Uterus (tissue), 4 donors: ENCODE data around the gene NCAPG. TPM values are rescaled to one million over a fixed set of nuclear protein-coding genes. Genes with fewer than 3 reads are reported as not detected.
A peak's percentile ranks its signal among the peaks of the same experiment; 100 is the strongest.

Experiments used
- DNase-seq, 2 donors: peaks; one replicate each; pipeline ENCODE4 v3.0.0-alpha.2; 2019 to 2020
- H3K27ac ChIP-seq, 2 donors: fragments of 200-600 bp; sonication (generic); 1 replicate in 1 of 2; 2 replicates in 1 of 2; pipeline ENCODE4 v1.5.1; 2016 to 2018
- H3K27me3 ChIP-seq, 2 donors: fragments of 200-600 bp; sonication (generic); one replicate each; pipeline ENCODE4 v1.5.1; 2018 to 2019; ENCODE audit warnings: control low read depth in 1 of 2
- H3K36me3 ChIP-seq, 2 donors: fragments of 200-600 bp; sonication (generic); one replicate each; pipeline ENCODE4 v1.5.1; 2019; ENCODE audit warnings: control low read depth in 1 of 2
- H3K4me1 ChIP-seq, 2 donors: fragments of 200-600 bp; sonication (generic); one replicate each; pipeline ENCODE4 v1.5.1; 2018 to 2019; ENCODE audit warnings: control low read depth in 1 of 2
- H3K4me3 ChIP-seq, 2 donors: fragments of 200-600 bp; sonication (generic); 1 replicate in 1 of 2; 2 replicates in 1 of 2; pipeline ENCODE4 v1.5.1; 2018 to 2019; ENCODE audit warnings: mild to moderate bottlenecking in 1 of 2
- H3K9me3 ChIP-seq, 2 donors: fragments of 200-600 bp; sonication (generic); one replicate each; pipeline ENCODE4 v1.5.1; 2019; ENCODE audit warnings: control low read depth in 1 of 2
- POLR2A ChIP-seq, 2 donors: fragments of 450-650 bp; IDR thresholded peaks; one replicate each; pipeline ENCODE4 v1.6.1; 2016; ENCODE audit warnings: antibody characterized with exemption in 2 of 2, mild to moderate bottlenecking in 1 of 2, moderate library complexity in 1 of 2
- intact Hi-C: fragments of 100-400 bp; cut with DNase I; formaldehyde crosslinking; loops from one replicate; pipeline ENCODE4 v1.15.1; 2023; ENCODE audit warnings: low total_unique reads
- total RNA-seq, 4 donors: library from RNA; depleted of rRNA in 3 of 4; stranded (reverse); fragments of >200 nt in 3 of 4; gene quantifications; one replicate each; pipeline versions ENCODE4 v1.1.0 to v1.2.4, GENCODE V29; 2014 to 2023
- TF ChIP-seq, protein P1 (sequence below), 4 experiments: fragments of 200-600 bp in 2 of 4; fragments of 450-650 bp in 2 of 4; sonication (generic) in 2 of 4; IDR thresholded peaks; one replicate each; pipeline ENCODE4 v1.5.1; 2016 to 2019; ENCODE audit warnings: antibody characterized with exemption in 4 of 4, mild to moderate bottlenecking in 2 of 4, moderate library complexity in 1 of 4
- donor health status: DM: yes; HTN: yes; CAD: no.

The NCAPG gene
- total RNA-seq, 4 donors from 2014 or later: 2.9 to 36.2 TPM; not detected in 2

DNA sequence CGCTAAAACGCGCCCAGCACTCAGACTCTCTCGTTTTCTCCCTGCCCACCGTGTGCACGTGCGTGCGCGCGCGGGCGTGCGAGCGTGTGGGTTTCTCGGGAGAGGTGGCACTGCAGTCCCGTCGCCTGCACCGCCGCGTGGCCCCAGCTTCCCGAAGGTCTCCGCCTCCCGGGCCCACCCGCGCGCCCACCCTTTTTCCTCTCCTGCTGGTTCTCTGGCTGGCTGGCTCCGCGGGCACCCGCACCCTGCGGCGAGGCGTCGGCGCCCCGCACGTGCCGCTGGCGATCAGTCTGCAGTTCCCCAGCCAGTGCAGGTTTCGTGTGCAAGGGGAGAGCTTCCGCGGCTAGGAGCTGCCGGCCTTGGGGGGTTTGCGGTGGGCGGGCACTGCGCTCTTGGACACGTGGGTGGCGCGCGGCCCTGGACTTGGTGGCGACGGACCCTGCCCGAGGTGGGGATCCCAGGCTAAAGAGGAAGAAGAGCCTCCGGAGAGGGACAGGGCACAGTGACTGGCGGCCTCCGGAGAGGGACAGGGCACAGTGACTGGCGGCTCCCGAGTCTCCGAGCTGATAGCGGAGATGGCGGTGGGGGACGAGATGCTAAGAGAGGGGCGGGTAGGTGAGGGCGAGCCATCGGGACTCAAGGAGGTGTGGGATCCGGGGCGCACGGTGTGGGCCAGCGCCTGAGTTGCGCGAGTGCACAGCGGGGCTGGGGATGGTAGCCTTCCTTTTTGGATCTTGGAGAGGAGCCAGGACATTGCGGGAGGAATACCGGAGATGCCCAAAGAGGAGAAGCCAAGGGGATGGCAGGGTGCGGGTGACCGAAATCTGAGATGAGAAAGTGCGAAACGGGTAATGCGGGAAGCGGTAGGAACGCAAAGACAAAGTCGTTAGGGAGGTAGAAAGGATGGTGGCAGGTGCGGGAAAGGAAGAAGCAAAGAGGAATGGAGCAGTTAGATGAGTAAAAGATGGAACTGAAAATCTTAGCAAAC is 29.2 kb upstream of the NCAPG start, which contains the start of gene FAM184B:
Gene FAM184B, minus strand, starts transcription at position 322 of the 988 bp plus-strand sequence. CDS start 322 bp downstream, outside the sequence.
- H3K9me3 ChIP-seq: no peaks in the 10 kb centered on the region
- H3K4me3 ChIP-seq: peak within 1 kb of the TSS in 1 of 2 donors; percentile 1
- H3K4me1 ChIP-seq: peaks cover 0 to 10% of the 10 kb centered on the region in 2 donors
- DNase-seq: no peak
- TF ChIP-seq POLR2A (IDR thresholded peaks at IDR 0.05): no peak
- TF ChIP-seq, protein P1, sequence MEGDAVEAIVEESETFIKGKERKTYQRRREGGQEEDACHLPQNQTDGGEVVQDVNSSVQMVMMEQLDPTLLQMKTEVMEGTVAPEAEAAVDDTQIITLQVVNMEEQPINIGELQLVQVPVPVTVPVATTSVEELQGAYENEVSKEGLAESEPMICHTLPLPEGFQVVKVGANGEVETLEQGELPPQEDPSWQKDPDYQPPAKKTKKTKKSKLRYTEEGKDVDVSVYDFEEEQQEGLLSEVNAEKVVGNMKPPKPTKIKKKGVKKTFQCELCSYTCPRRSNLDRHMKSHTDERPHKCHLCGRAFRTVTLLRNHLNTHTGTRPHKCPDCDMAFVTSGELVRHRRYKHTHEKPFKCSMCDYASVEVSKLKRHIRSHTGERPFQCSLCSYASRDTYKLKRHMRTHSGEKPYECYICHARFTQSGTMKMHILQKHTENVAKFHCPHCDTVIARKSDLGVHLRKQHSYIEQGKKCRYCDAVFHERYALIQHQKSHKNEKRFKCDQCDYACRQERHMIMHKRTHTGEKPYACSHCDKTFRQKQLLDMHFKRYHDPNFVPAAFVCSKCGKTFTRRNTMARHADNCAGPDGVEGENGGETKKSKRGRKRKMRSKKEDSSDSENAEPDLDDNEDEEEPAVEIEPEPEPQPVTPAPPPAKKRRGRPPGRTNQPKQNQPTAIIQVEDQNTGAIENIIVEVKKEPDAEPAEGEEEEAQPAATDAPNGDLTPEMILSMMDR (IDR thresholded peaks at IDR 0.05): no peak
- peaks cover 0 to 5% of the 10 kb centered on the region in 2 donors for H3K27me3 ChIP-seq
- intact Hi-C loops: no loop called here
- no peak within 1 kb of the TSS for H3K27ac ChIP-seq
- H3K36me3 ChIP-seq: no peaks in the 10 kb centered on the region

DNA sequence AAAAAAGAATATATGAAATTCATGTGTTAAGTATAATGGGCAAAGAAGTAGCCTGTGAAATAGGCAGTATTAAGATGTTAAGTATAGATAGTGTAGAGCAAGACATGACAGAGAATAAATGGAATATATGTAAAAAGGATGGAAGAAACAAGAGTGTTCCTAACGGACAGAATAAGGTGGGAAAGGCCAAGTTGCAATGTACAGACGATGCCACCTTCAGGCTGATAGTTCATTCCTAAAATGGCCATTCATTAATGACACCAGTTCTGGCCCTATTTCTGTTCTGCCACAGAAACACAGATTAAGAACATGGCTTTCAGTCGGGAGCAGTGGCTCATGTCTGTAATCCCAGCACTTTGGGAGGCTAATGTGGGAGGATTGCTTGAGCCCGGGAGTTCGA is 24.9 kb upstream of the NCAPG start:
- Histone ChIP-seq H3K36me3 (no peaks in the 10 kb centered on the region), H3K4me1 (peaks cover 0 to 8% of the 10 kb centered on the region in 2 donors), H3K27ac (no peak overlapping the region), H3K4me3 (no peak overlapping the region), H3K27me3 (peaks cover 0 to 5% of the 10 kb centered on the region in 2 donors), H3K9me3 (no peaks in the 10 kb centered on the region)
- no peak for DNase-seq
- intact Hi-C loops: no loop called here
- TF ChIP-seq POLR2A (IDR thresholded peaks at IDR 0.05): no peak
- TF ChIP-seq, protein P1 (IDR thresholded peaks at IDR 0.05): no peak

DNA sequence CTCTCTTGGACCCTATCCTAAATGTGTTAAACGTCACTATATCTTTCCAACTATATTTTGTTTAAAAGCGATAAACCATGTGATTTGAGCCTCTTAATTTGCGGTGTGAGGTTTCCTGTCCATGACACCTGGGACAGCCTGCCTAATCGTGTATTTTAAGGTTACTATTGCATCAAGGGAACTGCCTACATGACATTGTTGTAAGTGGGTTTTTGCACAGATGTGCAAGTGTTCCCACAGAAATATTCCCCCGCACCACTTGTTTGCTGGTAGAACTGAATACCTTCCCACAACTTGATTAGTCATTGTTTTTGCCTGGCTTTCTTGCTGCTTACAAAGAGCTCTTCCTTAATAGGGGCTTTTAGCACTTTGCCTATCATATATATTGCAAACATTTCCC is 24.2 kb upstream of the NCAPG start:
- intact Hi-C loops: no loop called here
- Histone ChIP-seq H3K27ac (no peak overlapping the region), H3K9me3 (no peaks in the 10 kb centered on the region), H3K4me1 (peaks cover 0 to 1% of the 10 kb centered on the region in 2 donors), H3K27me3 (no peaks in the 10 kb centered on the region), H3K36me3 (no peaks in the 10 kb centered on the region), H3K4me3 (no peak overlapping the region)
- TF ChIP-seq POLR2A (IDR thresholded peaks at IDR 0.05): no peak
- TF ChIP-seq, protein P1 (IDR thresholded peaks at IDR 0.05): no peak
- no peak for DNase-seq

DNA sequence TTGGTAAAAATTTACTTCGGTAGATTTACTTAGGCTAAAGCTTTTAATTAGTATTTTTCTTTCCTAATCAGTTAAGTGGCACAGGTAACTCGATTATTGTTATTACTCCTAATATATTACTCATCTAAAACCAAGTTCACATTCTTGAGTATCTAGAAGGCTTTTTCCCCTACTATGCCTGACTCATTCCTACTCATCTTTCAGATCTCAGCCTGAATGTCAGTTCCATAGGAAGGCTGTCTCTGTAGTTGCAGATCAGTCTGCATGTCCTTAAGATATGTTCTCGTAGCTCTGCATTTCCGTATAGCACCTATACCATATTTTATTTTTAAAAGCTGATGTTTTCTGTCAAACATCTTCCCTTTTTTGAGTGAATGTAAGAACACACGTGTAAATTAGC is 23.5 kb upstream of the NCAPG start:
- intact Hi-C loops: no loop called here
- no peak for TF ChIP-seq POLR2A (IDR thresholded peaks at IDR 0.05)
- TF ChIP-seq, protein P1 (IDR thresholded peaks at IDR 0.05): no peak
- no peaks in the 10 kb centered on the region for H3K36me3 ChIP-seq

DNA sequence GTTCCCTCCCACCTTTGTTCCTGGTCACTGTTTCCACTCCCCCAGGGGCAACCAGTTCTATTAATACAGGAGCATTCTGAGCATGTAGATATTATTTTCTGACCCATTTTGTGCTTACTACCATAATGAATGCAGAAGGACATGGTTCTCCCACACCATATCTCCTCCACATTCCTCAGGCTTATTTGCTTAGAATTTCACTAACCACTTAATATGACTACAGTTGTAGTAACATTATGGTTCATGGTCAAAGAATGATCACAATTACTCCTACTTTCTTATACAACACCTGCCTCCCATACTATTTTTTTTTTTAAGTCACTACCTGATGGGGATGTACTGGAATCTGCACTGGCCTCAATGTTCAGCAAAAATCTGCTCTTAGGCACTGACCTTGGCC is 21.8 kb upstream of the NCAPG start:
- TF ChIP-seq, protein P1 (IDR thresholded peaks at IDR 0.05): no peak
- TF ChIP-seq POLR2A (IDR thresholded peaks at IDR 0.05): no peak
- Histone ChIP-seq H3K4me1 (no peaks in the 10 kb centered on the region), H3K36me3 (no peaks in the 10 kb centered on the region), H3K4me3 (no peak overlapping the region), H3K27ac (no peak overlapping the region), H3K9me3 (no peaks in the 10 kb centered on the region), H3K27me3 (no peaks in the 10 kb centered on the region)
- no peak for DNase-seq
- intact Hi-C loops: no loop called here

More for the DNA sequence above, 23.5 kb upstream of the NCAPG start:
- no peaks in the 10 kb centered on the region for H3K9me3 ChIP-seq
- H3K4me3 ChIP-seq: no peak overlapping the region
- no peaks in the 10 kb centered on the region for H3K4me1 ChIP-seq
- H3K27me3 ChIP-seq: no peaks in the 10 kb centered on the region
- no peak overlapping the region for H3K27ac ChIP-seq
- no peak for DNase-seq
